Measurements from ENCODE around the gene BCAS3. TPM values are rescaled to one million over a fixed set of nuclear protein-coding genes. Genes with fewer than 3 reads are reported as not detected.

The BCAS3 gene
- total RNA-seq, 1 donor from 2014 or later: 22.6 TPM

DNA sequence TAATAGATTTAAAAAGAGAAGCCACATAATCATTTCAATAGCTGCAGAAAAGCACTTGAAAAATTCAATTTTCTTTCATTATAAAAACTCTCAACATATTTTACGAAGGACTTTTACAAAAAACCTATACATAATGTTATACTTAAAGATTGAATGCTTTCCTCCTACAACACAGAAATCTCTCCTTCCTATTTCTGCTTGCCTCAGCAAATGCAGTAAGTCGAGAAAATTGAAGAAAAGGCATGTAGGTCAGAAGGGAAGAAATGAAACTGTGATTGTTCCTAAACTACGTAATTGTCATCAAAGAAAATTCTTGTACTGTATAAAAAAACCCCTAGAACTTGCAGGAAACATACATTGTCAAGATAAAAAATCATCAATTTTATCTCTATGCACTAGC, 267.1 kb downstream of the BCAS3 start:
- Mint-ChIP-seq H3K27ac (ENCODE audit: unreplicated experiment) (no peak overlapping the region), H3K9me3 (ENCODE audit: low read depth) (no peaks in the 10 kb centered on the region), H3K27me3 (ENCODE audit: low read depth) (no peaks in the 10 kb centered on the region), H3K36me3 (ENCODE audit: low read depth) (peaks cover 1% of the 10 kb centered on the region), H3K4me3 (ENCODE audit: unreplicated experiment) (no peak overlapping the region), H3K4me1 (ENCODE audit: low read depth) (peaks cover 14% of the 10 kb centered on the region)
- TF ChIP-seq, protein P1, sequence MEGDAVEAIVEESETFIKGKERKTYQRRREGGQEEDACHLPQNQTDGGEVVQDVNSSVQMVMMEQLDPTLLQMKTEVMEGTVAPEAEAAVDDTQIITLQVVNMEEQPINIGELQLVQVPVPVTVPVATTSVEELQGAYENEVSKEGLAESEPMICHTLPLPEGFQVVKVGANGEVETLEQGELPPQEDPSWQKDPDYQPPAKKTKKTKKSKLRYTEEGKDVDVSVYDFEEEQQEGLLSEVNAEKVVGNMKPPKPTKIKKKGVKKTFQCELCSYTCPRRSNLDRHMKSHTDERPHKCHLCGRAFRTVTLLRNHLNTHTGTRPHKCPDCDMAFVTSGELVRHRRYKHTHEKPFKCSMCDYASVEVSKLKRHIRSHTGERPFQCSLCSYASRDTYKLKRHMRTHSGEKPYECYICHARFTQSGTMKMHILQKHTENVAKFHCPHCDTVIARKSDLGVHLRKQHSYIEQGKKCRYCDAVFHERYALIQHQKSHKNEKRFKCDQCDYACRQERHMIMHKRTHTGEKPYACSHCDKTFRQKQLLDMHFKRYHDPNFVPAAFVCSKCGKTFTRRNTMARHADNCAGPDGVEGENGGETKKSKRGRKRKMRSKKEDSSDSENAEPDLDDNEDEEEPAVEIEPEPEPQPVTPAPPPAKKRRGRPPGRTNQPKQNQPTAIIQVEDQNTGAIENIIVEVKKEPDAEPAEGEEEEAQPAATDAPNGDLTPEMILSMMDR (IDR thresholded peaks at IDR 0.05): no peak
- DNase-seq (ENCODE audit: low spot score): no peak

DNA sequence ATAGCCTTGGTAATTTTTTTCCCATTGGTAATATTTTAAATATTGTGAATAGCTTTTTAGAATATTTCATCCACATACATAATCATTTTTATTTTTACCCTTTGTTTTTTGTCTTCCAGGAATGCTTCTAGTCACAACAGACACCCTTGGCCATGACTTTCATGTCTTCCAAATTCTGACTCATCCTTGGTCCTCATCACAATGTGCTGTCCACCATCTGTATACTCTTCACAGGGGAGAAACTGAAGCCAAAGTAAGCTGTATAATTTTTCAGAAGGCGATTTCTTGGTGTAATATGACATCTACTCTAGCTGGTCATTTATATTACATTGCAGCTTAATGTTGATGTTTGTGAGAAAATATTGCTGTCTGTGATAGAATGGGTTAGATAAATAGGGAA, 269.4 kb downstream of the BCAS3 start:
- Mint-ChIP-seq H3K9me3 (ENCODE audit: low read depth) (no peaks in the 10 kb centered on the region), H3K27ac (ENCODE audit: unreplicated experiment) (no peak overlapping the region), H3K27me3 (ENCODE audit: low read depth) (no peaks in the 10 kb centered on the region), H3K4me1 (ENCODE audit: low read depth) (peaks cover 3% of the 10 kb centered on the region), H3K36me3 (ENCODE audit: low read depth) (peaks cover 5% of the 10 kb centered on the region), H3K4me3 (ENCODE audit: unreplicated experiment) (no peak overlapping the region)
- DNase-seq (ENCODE audit: low spot score): no peak
- TF ChIP-seq, protein P1 (IDR thresholded peaks at IDR 0.05): no peak

DNA sequence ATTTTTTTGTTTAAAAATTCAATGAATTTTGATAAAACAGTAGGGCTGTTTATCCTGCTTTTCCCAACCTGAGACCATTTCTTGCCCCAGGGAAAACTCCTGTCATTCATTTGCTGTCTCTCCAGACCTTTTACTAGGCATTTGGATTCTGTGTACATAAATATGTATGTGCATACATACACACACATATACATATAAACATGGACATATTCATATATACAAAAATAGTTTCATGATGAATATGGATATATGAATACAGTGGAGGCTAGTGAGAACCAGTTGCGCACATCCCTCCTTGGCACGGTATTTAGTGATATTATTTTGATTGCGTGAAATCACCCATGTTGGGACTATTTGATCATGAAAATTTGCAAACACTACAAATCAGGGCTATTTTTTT, 269.9 kb downstream of the BCAS3 start:
- TF ChIP-seq, protein P1 (IDR thresholded peaks at IDR 0.05): no peak
- Mint-ChIP-seq H3K4me1 (ENCODE audit: low read depth) (peaks cover 3% of the 10 kb centered on the region), H3K4me3 (ENCODE audit: unreplicated experiment) (no peak overlapping the region), H3K27ac (ENCODE audit: unreplicated experiment) (no peak overlapping the region), H3K27me3 (ENCODE audit: low read depth) (no peaks in the 10 kb centered on the region), H3K36me3 (ENCODE audit: low read depth) (peaks cover 5% of the 10 kb centered on the region), H3K9me3 (ENCODE audit: low read depth) (no peaks in the 10 kb centered on the region)
- DNase-seq (ENCODE audit: low spot score): no peak

DNA sequence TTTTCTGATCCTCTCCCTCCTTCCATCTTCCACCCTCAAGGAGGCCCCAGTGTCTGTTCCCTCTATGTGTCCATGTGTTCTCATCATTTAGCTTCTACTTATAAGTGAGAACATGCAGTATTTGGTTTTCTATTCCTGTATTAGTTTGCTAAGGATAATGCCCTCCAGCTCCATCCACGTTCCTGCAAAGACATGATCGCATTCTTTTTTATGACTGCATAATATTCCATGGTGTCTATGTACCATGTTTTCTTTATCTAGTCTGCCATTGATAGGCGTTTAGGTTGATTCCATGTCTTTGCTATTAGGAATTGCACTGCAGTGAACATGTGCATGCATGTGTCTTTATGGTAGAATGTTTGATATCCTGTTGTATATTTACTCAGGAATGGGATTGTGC, 275.1 kb downstream of the BCAS3 start:
- no peaks in the 10 kb centered on the region for H3K27me3 Mint-ChIP-seq (ENCODE audit: low read depth)
- H3K36me3 Mint-ChIP-seq (ENCODE audit: low read depth): peaks cover 5% of the 10 kb centered on the region
- no peak for DNase-seq (ENCODE audit: low spot score)
- TF ChIP-seq, protein P1 (IDR thresholded peaks at IDR 0.05): no peak
- H3K4me1 Mint-ChIP-seq (ENCODE audit: low read depth): no peaks in the 10 kb centered on the region
- H3K27ac Mint-ChIP-seq (ENCODE audit: unreplicated experiment): no peak overlapping the region
- no peak overlapping the region for H3K4me3 Mint-ChIP-seq (ENCODE audit: unreplicated experiment)
- peaks cover 14% of the 10 kb centered on the region for H3K9me3 Mint-ChIP-seq (ENCODE audit: low read depth)

DNA sequence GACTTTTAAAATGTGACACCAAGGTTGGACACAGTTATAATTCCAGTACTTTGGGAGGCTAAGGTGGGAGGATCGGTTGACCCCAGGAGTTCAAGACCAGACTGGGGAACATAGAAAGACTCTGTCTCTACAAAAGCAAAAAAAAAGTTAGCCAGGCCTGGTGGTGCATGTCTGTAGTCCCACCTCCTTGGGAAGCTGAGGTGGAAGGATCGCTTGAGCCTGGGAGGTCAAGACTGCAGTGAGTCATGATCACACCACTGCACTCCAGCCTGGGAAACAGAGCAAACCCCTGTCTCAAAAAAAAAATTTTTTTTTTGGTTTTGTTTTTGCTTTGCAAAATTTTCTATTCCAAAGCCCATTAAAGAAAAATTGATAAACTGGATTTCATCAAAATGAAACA, 281.4 kb downstream of the BCAS3 start:
- DNase-seq (ENCODE audit: low spot score): no peak
- TF ChIP-seq, protein P1 (IDR thresholded peaks at IDR 0.05): no peak
- Mint-ChIP-seq H3K4me1 (ENCODE audit: low read depth) (peaks cover 10% of the 10 kb centered on the region), H3K9me3 (ENCODE audit: low read depth) (peaks cover 15% of the 10 kb centered on the region), H3K27ac (ENCODE audit: unreplicated experiment) (no peak overlapping the region), H3K36me3 (ENCODE audit: low read depth) (peaks cover 11% of the 10 kb centered on the region), H3K4me3 (ENCODE audit: unreplicated experiment) (no peak overlapping the region), H3K27me3 (ENCODE audit: low read depth) (no peaks in the 10 kb centered on the region)
